Measurements from ENCODE around the gene BLOC1S3.

BLOC1S3 gene

GRCh38 chr19:45163156-45163555 lies 15.4 kb upstream of the BLOC1S3 start:
- DNase-seq (ENCODE audit: low read depth) = no peak
- TF ChIP-seq CTCF (IDR thresholded peaks at IDR 0.05; ENCODE audit: insufficient read depth, low read depth, low read length, missing control alignments) = no peak
- H3K4me3 ChIP-seq (ENCODE audit: low read length) = no peak overlapping the region

GRCh38 chr19:45163751-45164460 lies 14.7 kb upstream of the BLOC1S3 start:
- no peak for DNase-seq (ENCODE audit: low read depth)
- no peak overlapping the region for H3K4me3 ChIP-seq (ENCODE audit: low read length)
- TF ChIP-seq CTCF (IDR thresholded peaks at IDR 0.05; ENCODE audit: insufficient read depth, low read depth, low read length, missing control alignments) = no peak

- DNase-seq (ENCODE audit: low read depth) = peak; percentile 85
- H3K4me3 ChIP-seq (ENCODE audit: low read length) = no peak overlapping the region
- TF ChIP-seq CTCF (IDR thresholded peaks at IDR 0.05; ENCODE audit: insufficient read depth, low read depth, low read length, missing control alignments) = no peak
These were observed 13.8 kb upstream of the BLOC1S3 start for GRCh38 chr19:45164577-45165335.

- peak; percentile 54 for DNase-seq (ENCODE audit: low read depth)
- TF ChIP-seq CTCF (IDR thresholded peaks at IDR 0.05; ENCODE audit: insufficient read depth, low read depth, low read length, missing control alignments) = no peak
- H3K4me3 ChIP-seq (ENCODE audit: low read length) = no peak overlapping the region
These were observed 11.8 kb upstream of the BLOC1S3 start for GRCh38 chr19:45166723-45167252.

GRCh38 chr19:45168767-45169351 lies 9.7 kb upstream of the BLOC1S3 start:
- no peak overlapping the region for H3K4me3 ChIP-seq (ENCODE audit: low read length)
- DNase-seq (ENCODE audit: low read depth) = no peak
- TF ChIP-seq CTCF (IDR thresholded peaks at IDR 0.05; ENCODE audit: insufficient read depth, low read depth, low read length, missing control alignments) = no peak

- no peak for TF ChIP-seq CTCF (IDR thresholded peaks at IDR 0.05; ENCODE audit: insufficient read depth, low read depth, low read length, missing control alignments)
- no peak overlapping the region for H3K4me3 ChIP-seq (ENCODE audit: low read length)
- DNase-seq (ENCODE audit: low read depth) = no peak
These were observed 9.0 kb upstream of the BLOC1S3 start for GRCh38 chr19:45169602-45170001.
